IPS DF 4.7 (cell line): ENCODE data around the gene PXK.
"Not testable (repeated sequence)": the region's sequence is repeated elsewhere in the genome, so short reads cannot be mapped to it uniquely, and the experiment has no call there.

Experiments
- DNase-seq: peaks from one replicate; pipeline ENCODE4 v3.0.0-alpha.2; 2013; ENCODE audit warnings: low spot score; ENCODE audit errors: extremely low read depth

Gene PXK

GRCh38 chr3:58332575-58333188 is at the start of gene PXK:
TSS of gene PXK (plus strand) at chr3:58332892. CDS start at chr3:58332989, 97 bp downstream.
- DNase-seq = no peak

- DNase-seq = no peak
Observed at GRCh38 chr3:58285334-58285733, 47.4 kb upstream of the PXK start.

DNA sequence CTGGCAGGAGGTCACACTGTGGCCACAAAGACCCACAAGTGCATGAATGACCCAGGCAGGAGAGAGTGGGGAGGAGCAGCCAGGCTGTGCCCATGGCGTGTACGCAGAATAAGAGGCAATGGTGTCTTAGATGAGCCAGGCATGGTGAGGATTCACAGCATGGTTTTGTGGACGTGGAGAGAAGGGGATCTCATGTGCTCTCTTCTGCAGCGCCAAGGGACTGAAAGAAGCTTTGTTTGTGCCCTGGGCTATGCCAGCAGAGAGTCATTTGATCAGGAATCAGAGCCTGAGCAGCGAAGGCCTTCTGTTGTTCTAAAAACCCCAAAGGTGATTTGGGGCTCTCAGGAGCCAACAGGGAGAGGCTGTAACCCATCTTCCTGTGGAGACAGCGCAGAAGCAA is 45.3 kb upstream of the PXK start:
- DNase-seq = no peak

GRCh38 chr3:58288011-58288728 is 44.5 kb upstream of the PXK start:
- no peak for DNase-seq

GRCh38 chr3:58288964-58289613 is 43.6 kb upstream of the PXK start:
- DNase-seq = not testable (repeated sequence)

GRCh38 chr3:58290446-58290845 is 42.2 kb upstream of the PXK start:
- not testable (repeated sequence) for DNase-seq

GRCh38 chr3:58291671-58292338 is 40.9 kb upstream of the PXK start:
- no peak for DNase-seq

- DNase-seq = no peak
Observed at GRCh38 chr3:58292866-58293265, 39.8 kb upstream of the PXK start.

DNA sequence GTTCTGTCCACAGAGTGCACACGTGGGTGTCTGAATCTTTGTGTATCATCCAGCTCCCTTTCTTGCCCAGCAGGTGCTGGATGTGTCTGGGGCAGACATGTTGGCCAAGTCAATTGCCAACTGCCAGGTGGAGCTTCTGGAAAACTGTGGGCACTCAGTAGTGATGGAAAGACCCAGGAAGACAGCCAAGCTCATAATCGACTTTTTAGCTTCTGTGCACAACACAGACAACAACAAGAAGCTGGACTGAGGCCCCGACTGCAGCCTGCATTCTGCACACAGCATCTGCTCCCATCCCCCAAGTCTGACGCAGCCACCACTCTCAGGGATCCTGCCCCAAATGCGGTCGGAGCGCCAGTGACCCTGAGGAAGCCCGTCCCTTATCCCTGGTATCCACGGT is 39.2 kb upstream of the PXK start:
- DNase-seq = no peak

- DNase-seq = no peak
Observed at GRCh38 chr3:58296269-58296668, 36.4 kb upstream of the PXK start.

GRCh38 chr3:58296843-58297242 is 35.8 kb upstream of the PXK start:
- no peak for DNase-seq

DNA sequence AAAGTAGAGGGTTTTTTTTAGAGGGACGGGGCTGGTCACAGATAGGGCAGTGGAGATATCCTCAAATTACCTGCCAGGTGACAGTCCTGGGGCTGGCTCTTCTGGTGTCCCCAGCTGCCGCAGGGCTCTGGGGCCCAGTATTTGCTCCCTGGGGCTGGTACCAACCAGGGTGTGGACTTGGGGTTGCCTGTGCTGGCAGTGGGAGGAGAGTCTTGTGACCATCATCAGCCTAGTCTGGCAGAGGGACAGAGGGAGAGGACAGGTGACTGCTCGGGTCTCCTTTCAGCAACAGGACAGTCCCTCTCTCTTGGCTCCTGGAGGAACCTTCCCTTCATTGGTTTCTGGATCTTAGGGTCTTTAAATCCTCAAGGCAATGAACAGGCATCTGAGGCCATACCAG is 34.5 kb upstream of the PXK start:
- no peak for DNase-seq

- no peak for DNase-seq
Observed at GRCh38 chr3:58299075-58299474, 33.6 kb upstream of the PXK start.

DNA sequence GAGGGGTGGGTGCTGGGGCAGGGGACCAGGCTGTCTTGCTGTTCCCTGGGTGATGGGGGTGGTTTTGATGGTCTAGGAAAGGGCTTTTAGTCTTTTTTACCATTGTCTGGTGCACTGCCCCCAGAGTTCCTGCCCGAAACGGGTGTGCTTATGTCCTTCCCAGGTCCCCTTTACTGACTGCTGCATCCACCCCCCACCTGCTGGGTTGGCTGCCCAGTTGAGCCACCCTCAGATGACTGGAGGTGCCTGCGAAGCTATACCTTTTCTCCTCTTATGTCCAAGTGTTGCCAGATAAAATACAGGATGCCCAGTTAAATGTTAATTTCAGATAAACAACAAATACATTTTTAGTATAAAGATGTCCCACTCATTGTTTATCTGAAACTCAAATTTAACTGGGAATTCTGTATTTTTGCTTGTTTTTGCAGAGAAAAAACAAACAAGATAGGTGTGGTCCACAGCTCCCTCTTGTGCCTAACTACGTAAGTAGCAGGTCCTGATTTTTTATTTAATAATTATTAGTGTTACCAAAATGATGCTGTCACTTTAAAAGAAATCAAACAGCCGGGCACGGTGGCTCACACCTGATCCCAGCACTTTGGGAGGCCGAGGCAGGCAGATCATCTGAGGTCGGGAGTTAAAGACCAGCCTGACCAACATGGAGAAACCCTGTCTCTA is 32.7 kb upstream of the PXK start:
- DNase-seq = no peak

GRCh38 chr3:58305882-58306711 is 26.6 kb upstream of the PXK start, which contains the start of the genes HTD2 and RPP14:
TSS of gene HTD2 (plus strand) at chr3:58306520. CDS start at chr3:58317614, 11,094 bp downstream.
TSS of gene RPP14 (plus strand) at chr3:58306245. CDS start at chr3:58310330, 4,085 bp downstream.
- peak; percentile 93 for DNase-seq

- DNase-seq = no peak
Observed at GRCh38 chr3:58307639-58308215, 25.0 kb upstream of the PXK start.

DNA sequence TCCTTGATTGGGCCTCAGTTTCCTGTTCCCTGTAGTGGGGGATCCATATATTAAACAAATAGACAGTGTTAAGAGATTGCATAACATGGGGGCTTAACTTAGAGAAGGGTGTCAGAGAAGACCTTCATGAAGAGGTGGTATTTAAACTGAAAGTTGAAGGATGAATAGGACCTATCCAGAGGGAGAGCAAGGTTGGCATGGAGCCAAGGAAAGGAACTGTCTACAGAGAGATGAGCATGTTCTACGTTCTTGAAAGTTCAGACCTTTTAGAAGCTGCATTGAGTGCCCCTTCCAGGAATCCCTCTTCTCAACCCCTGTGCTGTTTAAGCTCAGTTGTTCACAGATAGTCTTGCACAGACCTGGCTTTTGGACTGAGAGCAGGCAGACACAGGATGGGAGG is 24.0 kb upstream of the PXK start:
- no peak for DNase-seq

- no peak for DNase-seq
Observed at GRCh38 chr3:58317811-58318210, 14.9 kb upstream of the PXK start.

- DNase-seq = no peak
Observed at GRCh38 chr3:58321791-58322190, 10.9 kb upstream of the PXK start.

- DNase-seq = no peak
Observed at GRCh38 chr3:58322793-58323192, 9.9 kb upstream of the PXK start.
